ENCODE measurements around the gene UGCG.

Gene UGCG

DNA sequence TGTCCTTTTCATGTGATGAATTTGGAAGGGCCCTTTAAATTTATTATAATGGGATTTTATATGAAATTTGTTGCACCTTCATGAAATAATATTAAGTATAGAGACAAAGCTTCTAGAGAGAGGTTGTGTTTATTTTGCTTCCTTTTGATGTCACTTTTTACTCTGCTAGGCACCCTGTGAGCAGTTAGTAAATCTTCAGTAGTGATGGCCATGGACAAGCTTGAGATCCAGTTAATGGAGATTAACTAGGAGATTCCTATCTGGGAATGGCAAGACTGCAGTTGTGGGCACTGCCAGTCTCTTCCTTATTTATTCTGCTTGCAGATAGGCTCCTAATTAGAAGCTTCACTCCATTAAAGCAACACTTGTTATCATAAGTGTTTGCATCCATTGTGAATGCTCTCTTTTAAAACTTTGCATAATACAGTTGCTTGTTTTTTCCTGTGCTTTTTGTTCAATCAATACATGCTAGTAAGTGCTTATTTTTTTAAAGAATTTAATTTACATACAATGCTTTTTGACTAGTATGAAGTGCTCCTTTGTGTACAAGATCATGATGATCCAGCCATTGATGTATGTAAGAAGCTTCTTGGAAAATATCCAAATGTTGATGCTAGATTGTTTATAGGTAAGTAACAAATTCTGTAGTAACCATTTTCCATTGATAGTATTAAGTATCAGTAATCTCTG is 25.9 kb downstream of the UGCG start:
- Histone ChIP-seq H3K27me3 (replicated peaks; ENCODE audit: control insufficient read depth, insufficient read depth, low read length) (no peaks in the 10 kb centered on the region), H3K9ac (ENCODE audit: low read length) (no peak overlapping the region), H3K9me3 (ENCODE audit: control insufficient read depth, low read length) (no peaks in the 10 kb centered on the region), H3K4me1 (ENCODE audit: control insufficient read depth, insufficient read depth, low read length) (peaks cover 14% of the 10 kb centered on the region), H3K4me3 (ENCODE audit: low read length) (no peak overlapping the region), H3K36me3 (ENCODE audit: control insufficient read depth, insufficient read depth, low read length, severe bottlenecking) (peaks cover 60% of the 10 kb centered on the region)
- no peak for DNase-seq (ENCODE audit: low read depth)

DNA sequence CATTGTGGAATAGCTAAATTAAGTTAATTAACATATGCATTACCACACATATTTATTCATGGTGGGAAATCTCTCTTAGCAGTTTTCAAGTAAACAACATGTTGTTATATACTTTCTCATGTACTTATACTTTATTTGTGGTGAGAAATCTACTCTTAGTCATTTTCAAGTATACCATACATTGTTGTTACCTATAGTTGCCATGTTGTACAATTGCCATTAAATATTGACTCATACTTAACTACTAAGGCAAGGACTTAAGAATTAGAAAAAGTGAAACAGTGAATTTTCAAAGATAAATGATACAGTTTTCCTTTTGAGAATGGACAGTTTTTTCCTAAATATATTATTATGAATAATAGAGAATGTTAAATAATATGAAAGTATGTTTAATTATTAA is 27.7 kb downstream of the UGCG start:
- H3K36me3 ChIP-seq (ENCODE audit: control insufficient read depth, insufficient read depth, low read length, severe bottlenecking), result peaks cover 54% of the 10 kb centered on the region
- peaks cover 24% of the 10 kb centered on the region for H3K4me1 ChIP-seq (ENCODE audit: control insufficient read depth, insufficient read depth, low read length)
- H3K4me3 ChIP-seq (ENCODE audit: low read length), result no peak overlapping the region
- H3K27me3 ChIP-seq (replicated peaks; ENCODE audit: control insufficient read depth, insufficient read depth, low read length), result no peaks in the 10 kb centered on the region
- H3K9ac ChIP-seq (ENCODE audit: low read length), result no peak overlapping the region
- DNase-seq (ENCODE audit: low read depth), result no peak
- no peaks in the 10 kb centered on the region for H3K9me3 ChIP-seq (ENCODE audit: control insufficient read depth, low read length)

DNA sequence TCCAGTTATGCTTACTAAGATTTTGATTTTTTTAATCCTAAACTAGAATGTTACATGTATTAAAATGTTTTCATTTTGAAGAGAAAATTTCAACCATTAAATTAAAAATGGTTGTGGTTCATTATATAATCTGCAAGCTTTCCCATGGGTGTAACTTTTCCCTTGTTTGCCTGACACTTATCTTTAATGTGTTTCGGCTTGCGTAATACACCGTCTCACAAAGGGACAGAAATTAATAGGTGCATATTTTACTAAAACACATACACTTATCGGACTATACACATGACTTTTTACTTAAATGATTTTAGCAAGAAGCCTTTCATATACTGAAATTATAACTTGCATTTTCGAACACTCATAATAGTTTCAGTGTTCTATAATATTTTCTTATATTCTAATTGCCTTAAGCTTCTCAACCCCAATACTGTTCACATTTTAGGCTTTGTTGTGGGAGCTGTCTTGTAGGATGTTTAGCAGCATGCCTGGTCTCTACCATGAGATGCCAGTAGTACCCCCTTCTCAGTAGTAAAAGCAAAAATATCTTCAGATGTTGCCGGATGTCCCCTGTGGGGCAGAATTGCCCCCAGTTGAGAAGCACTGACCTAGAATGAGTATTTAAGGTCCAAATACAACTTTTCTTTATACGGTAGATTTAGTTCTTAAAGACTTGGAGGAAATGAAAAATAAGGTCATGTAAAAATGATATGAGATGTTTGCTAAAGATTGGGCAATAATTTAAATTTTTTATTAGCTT is 28.6 kb downstream of the UGCG start:
- H3K4me1 ChIP-seq (ENCODE audit: control insufficient read depth, insufficient read depth, low read length), result peaks cover 24% of the 10 kb centered on the region
- no peaks in the 10 kb centered on the region for H3K9me3 ChIP-seq (ENCODE audit: control insufficient read depth, low read length)
- DNase-seq (ENCODE audit: low read depth), result no peak
- no peaks in the 10 kb centered on the region for H3K27me3 ChIP-seq (replicated peaks; ENCODE audit: control insufficient read depth, insufficient read depth, low read length)
- no peak overlapping the region for H3K4me3 ChIP-seq (ENCODE audit: low read length)
- no peak overlapping the region for H3K9ac ChIP-seq (ENCODE audit: low read length)
- H3K36me3 ChIP-seq (ENCODE audit: control insufficient read depth, insufficient read depth, low read length, severe bottlenecking), result peaks cover 61% of the 10 kb centered on the region

DNA sequence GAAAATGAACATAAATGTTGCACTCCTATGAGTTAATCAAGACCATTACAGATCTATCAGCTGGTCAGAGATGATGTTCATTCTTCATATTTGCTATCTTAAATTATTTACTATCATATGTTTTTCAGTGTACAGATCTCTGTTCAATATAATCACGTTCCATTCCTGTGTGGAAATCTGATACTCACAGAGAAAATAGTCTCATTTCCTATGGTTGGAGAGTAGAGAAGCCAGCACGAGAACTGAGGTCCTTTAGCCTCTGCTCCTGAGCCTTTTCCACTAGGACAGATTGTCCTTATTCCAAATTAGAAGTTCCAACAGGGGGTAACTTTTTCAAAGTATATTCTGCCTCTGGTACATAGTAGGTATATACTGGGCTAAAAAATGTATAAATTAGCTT is 29.2 kb downstream of the UGCG start:
- no peaks in the 10 kb centered on the region for H3K9me3 ChIP-seq (ENCODE audit: control insufficient read depth, low read length)
- no peak overlapping the region for H3K9ac ChIP-seq (ENCODE audit: low read length)
- H3K36me3 ChIP-seq (ENCODE audit: control insufficient read depth, insufficient read depth, low read length, severe bottlenecking), result peaks cover 60% of the 10 kb centered on the region
- DNase-seq (ENCODE audit: low read depth), result peak; percentile 44
- peaks cover 24% of the 10 kb centered on the region for H3K4me1 ChIP-seq (ENCODE audit: control insufficient read depth, insufficient read depth, low read length)
- H3K27me3 ChIP-seq (replicated peaks; ENCODE audit: control insufficient read depth, insufficient read depth, low read length), result no peaks in the 10 kb centered on the region
- no peak overlapping the region for H3K4me3 ChIP-seq (ENCODE audit: low read length)

DNA sequence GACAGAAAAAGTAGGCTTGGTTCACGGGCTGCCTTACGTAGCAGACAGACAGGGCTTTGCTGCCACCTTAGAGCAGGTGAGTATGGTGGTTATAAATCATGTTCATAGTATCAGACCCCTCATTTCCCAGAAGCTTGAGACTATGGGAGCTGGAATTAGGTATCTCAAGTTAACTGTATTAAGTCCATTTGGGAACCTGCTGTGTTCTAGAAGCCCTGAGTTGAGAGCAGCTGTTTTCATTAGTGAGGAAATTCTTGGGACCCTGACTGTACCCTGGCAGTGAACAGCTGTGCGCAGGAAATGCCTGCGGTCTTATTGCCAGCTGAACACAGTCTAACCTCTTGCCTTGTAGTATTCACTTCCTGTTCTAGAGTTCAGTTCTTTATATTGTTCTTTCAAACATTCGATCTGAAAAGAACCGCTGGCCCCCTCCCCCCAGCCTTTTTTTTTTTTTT is 29.8 kb downstream of the UGCG start:
- peaks cover 24% of the 10 kb centered on the region for H3K4me1 ChIP-seq (ENCODE audit: control insufficient read depth, insufficient read depth, low read length)
- no peak overlapping the region for H3K4me3 ChIP-seq (ENCODE audit: low read length)
- no peaks in the 10 kb centered on the region for H3K9me3 ChIP-seq (ENCODE audit: control insufficient read depth, low read length)
- no peak overlapping the region for H3K9ac ChIP-seq (ENCODE audit: low read length)
- peak; percentile 37 for DNase-seq (ENCODE audit: low read depth)
- peaks cover 62% of the 10 kb centered on the region for H3K36me3 ChIP-seq (ENCODE audit: control insufficient read depth, insufficient read depth, low read length, severe bottlenecking)
- H3K27me3 ChIP-seq (replicated peaks; ENCODE audit: control insufficient read depth, insufficient read depth, low read length), result no peaks in the 10 kb centered on the region

DNA sequence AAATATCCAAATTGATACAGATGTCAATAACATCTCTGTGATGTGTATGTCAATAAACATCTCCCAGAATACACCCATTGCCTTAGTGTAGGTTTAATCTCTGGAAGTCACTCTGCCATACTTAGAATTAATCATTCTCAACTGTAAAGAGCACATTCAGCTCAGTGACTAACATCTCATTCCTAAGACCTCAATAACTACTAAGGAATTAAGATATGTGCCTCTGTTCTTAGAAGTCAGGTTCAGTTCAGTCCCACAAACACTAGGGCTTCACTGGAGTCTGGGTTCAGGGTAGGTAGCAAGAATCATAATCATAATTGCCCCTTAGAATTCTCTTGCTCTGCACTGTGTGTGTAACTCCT is 31.7 kb downstream of the UGCG start:
- Histone ChIP-seq H3K4me1 (ENCODE audit: control insufficient read depth, insufficient read depth, low read length) (peaks cover 24% of the 10 kb centered on the region), H3K27me3 (replicated peaks; ENCODE audit: control insufficient read depth, insufficient read depth, low read length) (no peaks in the 10 kb centered on the region), H3K9me3 (ENCODE audit: control insufficient read depth, low read length) (no peaks in the 10 kb centered on the region), H3K4me3 (ENCODE audit: low read length) (peak overlapping the region; percentile 2), H3K36me3 (ENCODE audit: control insufficient read depth, insufficient read depth, low read length, severe bottlenecking) (peaks cover 70% of the 10 kb centered on the region), H3K9ac (ENCODE audit: low read length) (no peak overlapping the region)
- no peak for DNase-seq (ENCODE audit: low read depth)

DNA sequence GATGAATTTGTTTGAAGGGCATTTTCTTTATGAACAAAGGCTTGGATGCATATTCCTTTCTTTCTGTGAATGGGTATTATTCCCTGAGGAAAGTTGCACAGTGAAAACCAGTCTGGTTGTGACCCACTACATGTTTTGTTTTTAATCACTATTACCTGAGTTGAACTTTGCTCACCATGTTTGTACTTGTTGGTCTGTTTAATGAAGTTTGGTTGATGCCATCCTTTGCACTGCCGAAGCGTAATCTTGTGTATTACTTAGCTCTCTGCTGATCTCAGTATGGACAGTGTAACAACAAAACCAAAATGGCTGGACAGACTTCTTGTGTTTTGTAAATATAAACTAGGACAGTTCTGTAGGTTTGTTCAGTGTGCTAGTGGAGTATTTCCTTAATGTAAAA is 38.1 kb downstream of the UGCG start:
- Histone ChIP-seq H3K9ac (ENCODE audit: low read length) (no peak overlapping the region), H3K4me3 (ENCODE audit: low read length) (no peak overlapping the region), H3K4me1 (ENCODE audit: control insufficient read depth, insufficient read depth, low read length) (peaks cover 15% of the 10 kb centered on the region), H3K36me3 (ENCODE audit: control insufficient read depth, insufficient read depth, low read length, severe bottlenecking) (peaks cover 58% of the 10 kb centered on the region), H3K9me3 (ENCODE audit: control insufficient read depth, low read length) (no peaks in the 10 kb centered on the region), H3K27me3 (replicated peaks; ENCODE audit: control insufficient read depth, insufficient read depth, low read length) (no peaks in the 10 kb centered on the region)
- no peak for DNase-seq (ENCODE audit: low read depth)

DNA sequence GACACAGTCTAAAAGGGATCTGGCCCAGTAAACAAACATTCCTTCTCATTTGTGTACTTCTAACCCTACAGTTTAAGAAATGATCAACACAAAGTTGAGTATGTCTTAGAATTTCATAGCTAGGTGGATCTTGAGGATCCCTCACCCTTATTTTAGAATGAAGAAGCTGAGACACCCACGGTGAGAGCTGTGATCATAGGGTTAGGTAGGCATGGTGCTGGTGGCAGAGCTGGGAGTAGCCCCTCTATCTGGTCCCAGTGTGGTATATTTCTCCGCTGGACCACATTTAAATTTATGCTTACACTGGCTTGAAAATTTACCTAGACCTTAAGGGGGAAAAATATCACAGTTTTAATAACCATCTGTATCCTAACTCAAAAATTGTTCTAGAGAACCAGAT is 39.8 kb downstream of the UGCG start:
- peaks cover 43% of the 10 kb centered on the region for H3K36me3 ChIP-seq (ENCODE audit: control insufficient read depth, insufficient read depth, low read length, severe bottlenecking)
- no peaks in the 10 kb centered on the region for H3K9me3 ChIP-seq (ENCODE audit: control insufficient read depth, low read length)
- DNase-seq (ENCODE audit: low read depth), result no peak
- H3K27me3 ChIP-seq (replicated peaks; ENCODE audit: control insufficient read depth, insufficient read depth, low read length), result no peaks in the 10 kb centered on the region
- peaks cover 15% of the 10 kb centered on the region for H3K4me1 ChIP-seq (ENCODE audit: control insufficient read depth, insufficient read depth, low read length)
- no peak overlapping the region for H3K9ac ChIP-seq (ENCODE audit: low read length)
- no peak overlapping the region for H3K4me3 ChIP-seq (ENCODE audit: low read length)

DNA sequence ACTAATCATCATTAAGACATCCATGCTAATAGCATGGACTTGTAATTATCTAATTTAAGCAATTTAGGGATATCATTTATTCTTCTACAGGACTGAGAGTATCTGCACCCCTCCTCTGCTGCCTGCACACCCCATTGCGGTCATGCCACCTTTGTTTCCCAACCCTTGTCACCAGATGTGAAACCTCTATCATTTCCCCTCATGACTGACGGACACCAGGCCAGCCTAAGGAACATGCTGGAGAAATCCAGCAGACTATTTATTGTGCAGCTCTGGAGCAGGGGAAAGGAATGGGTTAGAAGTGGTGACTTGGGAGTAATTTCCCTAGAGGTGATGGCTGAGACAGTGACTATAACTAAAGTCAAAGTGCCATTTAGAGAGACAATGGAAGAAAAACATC is 40.7 kb downstream of the UGCG start:
- Histone ChIP-seq H3K9me3 (ENCODE audit: control insufficient read depth, low read length) (no peaks in the 10 kb centered on the region), H3K9ac (ENCODE audit: low read length) (no peak overlapping the region), H3K27me3 (replicated peaks; ENCODE audit: control insufficient read depth, insufficient read depth, low read length) (no peaks in the 10 kb centered on the region), H3K36me3 (ENCODE audit: control insufficient read depth, insufficient read depth, low read length, severe bottlenecking) (peaks cover 35% of the 10 kb centered on the region), H3K4me3 (ENCODE audit: low read length) (no peak overlapping the region), H3K4me1 (ENCODE audit: control insufficient read depth, insufficient read depth, low read length) (peaks cover 15% of the 10 kb centered on the region)
- DNase-seq (ENCODE audit: low read depth), result no peak

DNA sequence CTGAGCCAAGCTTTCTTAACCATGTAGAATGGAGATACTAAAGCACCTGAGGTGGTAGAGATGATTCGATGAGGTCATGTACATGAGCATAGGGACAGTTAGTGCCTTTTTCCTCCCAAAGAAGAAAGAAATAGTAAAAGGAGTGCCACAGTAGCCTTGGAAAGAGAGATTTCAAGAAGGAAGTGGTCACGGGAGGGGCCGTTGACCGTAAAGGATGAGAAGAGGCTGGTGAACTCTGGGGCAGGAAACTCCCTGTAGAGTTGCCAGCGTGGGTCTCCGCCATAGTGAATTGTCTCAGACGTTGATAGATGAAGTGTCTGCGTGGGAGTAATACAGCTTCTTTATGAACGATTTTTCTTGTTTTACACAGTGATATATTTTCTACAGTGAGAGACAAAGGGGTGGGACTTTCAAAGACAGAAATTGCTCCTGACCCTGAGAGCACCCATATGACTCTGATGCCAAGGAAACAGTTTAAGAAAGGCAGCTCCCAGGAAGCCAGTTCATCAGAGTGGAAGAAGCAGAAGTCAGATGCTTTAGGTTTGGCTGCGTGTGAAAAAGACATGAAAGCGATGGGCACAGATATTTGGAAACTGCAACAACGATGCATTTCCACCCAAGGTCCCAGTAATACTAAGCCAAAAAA is 41.3 kb downstream of the UGCG start:
- DNase-seq (ENCODE audit: low read depth), result no peak
- no peaks in the 10 kb centered on the region for H3K27me3 ChIP-seq (replicated peaks; ENCODE audit: control insufficient read depth, insufficient read depth, low read length)
- peaks cover 15% of the 10 kb centered on the region for H3K4me1 ChIP-seq (ENCODE audit: control insufficient read depth, insufficient read depth, low read length)
- H3K4me3 ChIP-seq (ENCODE audit: low read length), result no peak overlapping the region
- H3K36me3 ChIP-seq (ENCODE audit: control insufficient read depth, insufficient read depth, low read length, severe bottlenecking), result peaks cover 29% of the 10 kb centered on the region
- no peak overlapping the region for H3K9ac ChIP-seq (ENCODE audit: low read length)
- H3K9me3 ChIP-seq (ENCODE audit: control insufficient read depth, low read length), result no peaks in the 10 kb centered on the region

DNA sequence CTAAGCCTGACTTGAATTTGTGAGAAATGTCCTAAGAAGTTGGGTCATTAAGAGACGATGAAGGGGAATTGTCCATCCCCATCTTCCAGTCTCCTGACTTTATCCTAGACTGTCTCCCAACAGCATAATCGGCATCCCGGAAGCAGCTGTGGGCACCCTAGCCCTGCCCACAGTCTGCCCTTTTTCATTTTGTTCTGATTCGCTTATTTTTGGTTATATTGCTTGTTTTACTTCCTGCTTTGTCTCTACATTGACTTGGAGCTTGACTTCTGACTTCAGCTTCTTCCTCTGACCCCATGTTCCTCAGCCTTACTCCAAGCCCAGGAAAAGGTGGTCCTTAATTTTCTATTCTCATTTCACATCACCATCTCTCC is 41.8 kb downstream of the UGCG start:
- Histone ChIP-seq H3K36me3 (ENCODE audit: control insufficient read depth, insufficient read depth, low read length, severe bottlenecking) (peaks cover 24% of the 10 kb centered on the region), H3K4me3 (ENCODE audit: low read length) (no peak overlapping the region), H3K9me3 (ENCODE audit: control insufficient read depth, low read length) (no peaks in the 10 kb centered on the region), H3K4me1 (ENCODE audit: control insufficient read depth, insufficient read depth, low read length) (peaks cover 15% of the 10 kb centered on the region), H3K9ac (ENCODE audit: low read length) (no peak overlapping the region), H3K27me3 (replicated peaks; ENCODE audit: control insufficient read depth, insufficient read depth, low read length) (no peaks in the 10 kb centered on the region)
- DNase-seq (ENCODE audit: low read depth), result no peak
